Measurements from ENCODE around the gene KMT2C. TPM values are rescaled to one million over a fixed set of nuclear protein-coding genes. Genes with fewer than 3 reads are reported as not detected.

KMT2C gene
- total RNA-seq, 3 donors from 2014 or later (not counting 1 experiment from before 2014, with no cell fraction given) = 159 to 177 (median 167) TPM

DNA sequence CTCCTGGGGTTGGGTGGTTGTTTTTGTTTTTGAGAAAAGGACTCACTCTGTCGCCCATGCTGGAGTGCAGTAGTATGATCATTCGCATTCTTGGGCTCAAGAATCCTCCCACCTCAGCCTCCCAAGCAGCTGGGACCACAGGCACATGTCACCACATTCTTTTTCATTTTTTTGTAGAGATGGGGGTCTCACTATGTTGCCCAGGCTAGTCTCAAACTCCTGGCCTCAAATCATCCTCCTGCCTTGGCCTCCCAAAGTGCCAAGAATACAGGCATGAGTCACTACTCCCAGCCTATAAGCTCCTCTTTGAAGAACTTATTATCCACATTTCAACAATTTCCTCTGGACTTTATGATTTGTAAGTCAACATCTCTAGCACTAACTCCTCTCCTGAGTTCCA is 102.7 kb downstream of the KMT2C start:
- no peaks in the 10 kb centered on the region for H3K9me3 ChIP-seq (ENCODE audit: control insufficient read depth, insufficient read depth, low read length)
- DNase-seq (no peak), ATAC-seq (peak in 1 of 3 donors; percentile 11)
- TF ChIP-seq, protein P1, sequence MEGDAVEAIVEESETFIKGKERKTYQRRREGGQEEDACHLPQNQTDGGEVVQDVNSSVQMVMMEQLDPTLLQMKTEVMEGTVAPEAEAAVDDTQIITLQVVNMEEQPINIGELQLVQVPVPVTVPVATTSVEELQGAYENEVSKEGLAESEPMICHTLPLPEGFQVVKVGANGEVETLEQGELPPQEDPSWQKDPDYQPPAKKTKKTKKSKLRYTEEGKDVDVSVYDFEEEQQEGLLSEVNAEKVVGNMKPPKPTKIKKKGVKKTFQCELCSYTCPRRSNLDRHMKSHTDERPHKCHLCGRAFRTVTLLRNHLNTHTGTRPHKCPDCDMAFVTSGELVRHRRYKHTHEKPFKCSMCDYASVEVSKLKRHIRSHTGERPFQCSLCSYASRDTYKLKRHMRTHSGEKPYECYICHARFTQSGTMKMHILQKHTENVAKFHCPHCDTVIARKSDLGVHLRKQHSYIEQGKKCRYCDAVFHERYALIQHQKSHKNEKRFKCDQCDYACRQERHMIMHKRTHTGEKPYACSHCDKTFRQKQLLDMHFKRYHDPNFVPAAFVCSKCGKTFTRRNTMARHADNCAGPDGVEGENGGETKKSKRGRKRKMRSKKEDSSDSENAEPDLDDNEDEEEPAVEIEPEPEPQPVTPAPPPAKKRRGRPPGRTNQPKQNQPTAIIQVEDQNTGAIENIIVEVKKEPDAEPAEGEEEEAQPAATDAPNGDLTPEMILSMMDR (IDR thresholded peaks at IDR 0.05) = no peak
- intact Hi-C loops (cut with micrococcal nuclease) = loop anchor here (10.0 kb wide), 1 partner anchor 342 kb away; the partner anchor contains the start of gene XRCC2
- no peak overlapping the region for H3K27ac ChIP-seq (ENCODE audit: low read length)
- peaks cover 12% of the 10 kb centered on the region for H3K4me1 ChIP-seq (ENCODE audit: control insufficient read depth, insufficient read depth, low read length)
- Mint-ChIP-seq H3K27me3 (ENCODE audit: low read depth in 2 of 2) (no peaks in the 10 kb centered on the region), H3K4me3 (no peak overlapping the region), H3K4me1 (peaks cover 69 to 72% of the 10 kb centered on the region in 2 donors), H3K9me3 (no peaks in the 10 kb centered on the region), H3K27ac (peak overlapping the region; percentile 37 to 92), H3K36me3 (peaks cover 8% of the 10 kb centered on the region)
- H3K4me3 ChIP-seq (ENCODE audit: low read length) = no peak overlapping the region
- no CpG with 5 or more reads among the region's 2 CpGs for WGBS (ENCODE audit: insufficient coverage)
- H3K27me3 ChIP-seq (ENCODE audit: control insufficient read depth, insufficient read depth, low read length) = no peaks in the 10 kb centered on the region
- peaks cover 12% of the 10 kb centered on the region for H3K36me3 ChIP-seq (ENCODE audit: control insufficient read depth, insufficient read depth, low read length)

DNA sequence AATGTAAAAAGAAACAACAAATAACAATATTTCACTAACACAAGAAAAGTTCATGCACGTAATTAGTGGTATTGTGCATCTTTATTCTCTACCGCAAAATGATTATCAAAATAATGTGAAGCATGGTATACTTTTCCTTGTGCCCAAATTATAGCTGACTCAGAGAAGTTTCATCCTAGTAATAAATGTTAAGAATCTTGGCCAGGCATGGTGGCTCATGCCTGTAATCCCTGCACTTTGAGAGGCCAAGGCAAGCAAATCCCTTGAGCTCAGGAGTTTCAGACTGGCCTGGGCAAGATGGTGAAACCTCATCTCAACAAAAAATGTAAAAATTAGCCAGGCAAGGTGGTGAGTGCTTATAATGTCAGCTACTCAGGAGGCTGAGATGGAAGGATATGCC is 105.0 kb downstream of the KMT2C start:
- Histone ChIP-seq H3K27ac (ENCODE audit: low read length) (no peak overlapping the region), H3K4me3 (ENCODE audit: low read length) (no peak overlapping the region), H3K27me3 (ENCODE audit: control insufficient read depth, insufficient read depth, low read length) (no peaks in the 10 kb centered on the region), H3K4me1 (ENCODE audit: control insufficient read depth, insufficient read depth, low read length) (peaks cover 5% of the 10 kb centered on the region), H3K36me3 (ENCODE audit: control insufficient read depth, insufficient read depth, low read length) (peaks cover 22% of the 10 kb centered on the region), H3K9me3 (ENCODE audit: control insufficient read depth, insufficient read depth, low read length) (no peaks in the 10 kb centered on the region)
- peaks cover 53 to 56% of the 10 kb centered on the region in 2 donors for H3K4me1 Mint-ChIP-seq
- no peaks in the 10 kb centered on the region for H3K9me3 Mint-ChIP-seq
- H3K4me3 Mint-ChIP-seq = no peak overlapping the region
- peaks cover 8% of the 10 kb centered on the region for H3K36me3 Mint-ChIP-seq
- H3K27me3 Mint-ChIP-seq (ENCODE audit: low read depth in 2 of 2) = no peaks in the 10 kb centered on the region
- peak overlapping the region; percentile 15 to 80 for H3K27ac Mint-ChIP-seq
- WGBS (ENCODE audit: insufficient coverage) = 100% methylated on average over 2 of the region's 2 CpGs
- intact Hi-C loops (cut with micrococcal nuclease) = loop anchor here (10.0 kb wide), 1 partner anchor 344 kb away; the partner anchor contains the start of gene XRCC2
- no peak for ATAC-seq
- TF ChIP-seq, protein P1 (IDR thresholded peaks at IDR 0.05) = no peak
- no peak for DNase-seq

DNA sequence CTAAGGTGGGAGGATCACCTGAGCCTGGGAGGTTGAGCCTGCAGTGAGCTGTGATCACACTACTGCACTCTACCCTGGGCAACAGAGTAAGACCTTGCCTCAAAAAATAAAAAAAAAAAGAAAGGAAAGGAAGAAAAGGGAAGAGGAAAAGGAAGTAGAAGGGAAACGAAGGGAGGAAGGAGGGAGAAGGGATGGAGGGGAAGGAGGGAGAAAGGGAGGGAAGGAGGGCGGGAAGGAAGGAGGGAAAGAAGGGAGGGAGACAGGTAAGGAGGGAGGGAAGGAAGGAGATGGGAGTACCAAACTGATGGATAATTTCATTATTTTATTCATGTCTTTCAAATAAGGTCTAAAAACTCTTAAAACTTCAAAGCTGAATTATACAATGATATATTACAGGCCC is 106.3 kb downstream of the KMT2C start:
- H3K4me3 Mint-ChIP-seq = no peak overlapping the region
- peak overlapping the region; percentile 11 for H3K27ac Mint-ChIP-seq

More for the DNA sequence above, 106.3 kb downstream of the KMT2C start:
- peaks cover 43 to 47% of the 10 kb centered on the region in 2 donors for H3K4me1 Mint-ChIP-seq
- H3K9me3 ChIP-seq (ENCODE audit: control insufficient read depth, insufficient read depth, low read length) = no peaks in the 10 kb centered on the region
- no peak overlapping the region for H3K4me3 ChIP-seq (ENCODE audit: low read length)
- WGBS (ENCODE audit: insufficient coverage) = 92% methylated on average over 2 of the region's 2 CpGs
- TF ChIP-seq, protein P1 (IDR thresholded peaks at IDR 0.05) = no peak
- no peak for ATAC-seq
- H3K36me3 Mint-ChIP-seq = peaks cover 8% of the 10 kb centered on the region
- H3K27me3 Mint-ChIP-seq (ENCODE audit: low read depth in 2 of 2) = no peaks in the 10 kb centered on the region
- H3K27ac ChIP-seq (ENCODE audit: low read length) = no peak overlapping the region
- H3K36me3 ChIP-seq (ENCODE audit: control insufficient read depth, insufficient read depth, low read length) = peaks cover 23% of the 10 kb centered on the region
- intact Hi-C loops (cut with micrococcal nuclease) = no loop called here
- DNase-seq = no peak
- no peaks in the 10 kb centered on the region for H3K9me3 Mint-ChIP-seq
- H3K4me1 ChIP-seq (ENCODE audit: control insufficient read depth, insufficient read depth, low read length) = peaks cover 3% of the 10 kb centered on the region
- H3K27me3 ChIP-seq (ENCODE audit: control insufficient read depth, insufficient read depth, low read length) = no peaks in the 10 kb centered on the region

All from natural killer cell (primary cell).